Stimulated activated CD4-positive, alpha-beta T cell treated with anti-CD3 and anti-CD28 coated beads, Interleukin-2, amount 100 ng/mL, for 4 hours (primary cell): Measurements from ENCODE around the gene TMEM178B.

Experiments
- DNase-seq: peaks from one replicate; pipeline ENCODE4 v3.0.0-alpha.2; 2020; ENCODE audit warnings: low read depth

Gene TMEM178B

DNA sequence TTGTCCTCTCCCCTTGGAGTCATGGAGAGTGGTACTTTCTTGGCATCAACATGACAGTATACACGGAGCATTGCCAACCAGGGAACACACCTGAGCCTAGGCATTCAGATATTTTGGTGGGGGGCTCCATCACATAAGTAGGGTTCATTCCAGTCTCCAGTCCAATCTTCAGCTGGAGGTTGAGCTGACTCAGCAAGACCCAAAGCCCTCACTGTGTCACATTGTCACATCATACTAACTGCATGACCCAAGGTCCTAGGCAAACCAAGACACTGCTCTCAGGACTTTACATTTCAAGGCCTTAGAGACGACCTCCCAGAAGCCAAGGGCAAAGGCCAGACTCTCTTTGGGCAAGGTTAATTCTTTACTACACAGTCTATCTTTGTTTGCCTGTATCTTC, 190.1 kb downstream of the TMEM178B start:
- no peak for DNase-seq

DNA sequence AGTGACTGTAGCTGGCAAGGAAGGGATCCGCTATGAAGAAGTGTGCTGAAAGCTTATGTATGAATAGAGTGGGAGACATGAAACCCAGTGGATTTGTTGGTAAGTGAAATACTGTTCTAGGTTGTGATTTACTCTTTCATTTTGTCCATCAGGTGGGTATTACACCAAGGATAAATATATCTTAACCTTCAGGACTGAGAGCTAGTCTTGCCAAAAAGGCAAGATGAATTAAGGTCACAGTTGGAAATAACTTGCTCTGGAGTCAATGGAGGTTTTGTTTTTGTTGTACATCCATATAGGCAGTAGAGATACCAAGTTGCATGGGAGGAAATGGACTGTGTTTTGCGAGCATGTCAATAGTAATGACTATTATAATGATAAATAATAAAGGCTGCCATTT, 190.6 kb downstream of the TMEM178B start:
- DNase-seq: no peak

DNA sequence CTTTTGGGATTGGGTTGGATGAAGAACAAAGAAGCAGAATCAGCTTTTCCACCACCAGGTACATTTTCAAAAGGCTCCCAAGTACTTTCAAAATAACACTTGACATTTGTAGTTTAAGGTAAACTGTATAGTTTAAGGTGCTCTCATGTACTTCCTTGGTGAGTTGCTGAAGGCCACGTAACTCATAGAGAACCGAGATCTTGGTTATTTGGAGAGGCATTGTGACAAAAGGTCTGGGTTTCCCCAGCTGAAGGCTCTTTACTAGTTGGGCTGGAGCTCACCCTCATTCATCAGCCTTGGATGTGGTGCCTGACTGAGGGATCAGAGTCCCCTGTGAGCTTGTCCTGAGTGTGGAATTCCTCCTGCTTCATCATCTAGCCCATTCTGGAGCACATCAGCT, 191.8 kb downstream of the TMEM178B start:
- no peak for DNase-seq

DNA sequence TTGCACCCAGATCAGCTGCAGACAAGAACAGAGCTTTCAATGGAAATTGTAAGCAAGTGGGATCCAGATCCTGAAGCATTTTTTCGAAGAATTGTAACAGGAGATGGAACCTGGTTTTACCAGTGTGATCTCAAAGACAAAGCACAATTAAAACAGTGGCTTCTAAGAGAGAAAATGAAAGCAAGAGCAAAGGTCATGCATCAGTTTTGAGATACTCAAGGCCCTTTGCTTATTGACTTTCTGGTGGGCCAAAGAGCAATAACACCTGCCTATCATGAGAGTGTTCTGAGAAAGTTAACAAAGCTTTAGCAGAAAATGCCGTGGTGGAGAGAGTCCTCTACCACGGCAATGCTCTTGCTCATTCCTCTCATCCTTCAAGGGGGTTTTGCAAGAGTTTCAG, 194.8 kb downstream of the TMEM178B start:
- no peak for DNase-seq

DNA sequence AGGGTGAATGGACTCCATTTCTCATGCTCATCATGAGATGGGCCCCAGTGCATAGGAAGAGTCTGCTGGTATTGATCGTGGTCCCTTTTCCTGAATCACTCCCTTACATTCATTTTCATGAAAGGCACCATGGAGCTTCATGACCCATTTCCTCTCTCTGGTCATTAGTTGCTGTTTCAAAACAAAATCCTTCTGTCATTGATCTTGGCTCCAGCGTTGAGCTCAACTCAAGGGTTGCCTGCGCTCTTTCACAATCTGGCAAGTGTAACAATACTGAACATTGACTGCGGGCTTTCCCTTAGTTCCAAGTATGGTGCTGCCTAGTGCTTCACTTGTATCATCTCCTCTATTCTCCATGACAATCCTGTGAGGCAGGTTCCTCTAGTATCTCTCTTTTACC, 197.6 kb downstream of the TMEM178B start:
- no peak for DNase-seq

GRCh38 chr7:141272417-141272816, 198.6 kb downstream of the TMEM178B start:
- no peak for DNase-seq

DNA sequence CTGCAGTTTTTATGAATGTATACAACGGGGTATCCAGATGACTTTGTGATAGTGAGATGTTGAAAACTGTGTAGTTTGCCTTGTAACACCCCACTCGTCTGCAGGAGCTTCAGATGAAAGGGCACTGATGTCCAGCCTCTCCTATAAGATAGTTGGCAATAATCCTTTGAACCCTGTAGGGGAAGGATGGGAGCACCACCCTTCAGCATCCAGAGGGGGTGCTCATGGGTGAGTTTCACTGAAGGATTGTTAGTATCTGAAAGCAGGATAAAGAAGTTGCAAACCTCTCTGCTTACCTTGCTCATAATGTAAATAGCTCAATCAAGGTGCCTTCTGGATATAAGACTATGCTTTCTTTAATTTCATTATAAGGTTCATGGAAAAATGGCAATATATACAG, 201.5 kb downstream of the TMEM178B start:
- DNase-seq: no peak

DNA sequence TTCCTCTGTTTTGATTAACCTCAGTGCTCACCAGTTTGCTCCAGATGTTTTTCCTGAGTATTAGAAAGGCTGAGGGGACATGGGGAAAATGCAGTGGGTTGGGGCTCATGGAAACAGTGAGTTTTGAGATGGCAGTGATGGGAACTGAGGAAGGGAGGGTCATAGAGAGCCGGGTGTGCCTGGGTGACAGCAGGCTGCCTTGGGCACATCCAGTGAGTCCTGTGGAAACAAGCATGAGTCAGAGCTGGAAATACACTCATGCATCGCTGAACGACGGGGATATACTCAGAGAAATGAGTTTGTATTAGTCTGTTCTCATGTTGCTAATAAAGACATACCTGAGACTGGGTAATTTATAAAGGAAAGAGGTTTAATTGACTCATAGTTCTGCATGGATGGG, 202.2 kb downstream of the TMEM178B start:
- no peak for DNase-seq

- DNase-seq: no peak
Observed at GRCh38 chr7:141280100-141280499, 206.2 kb downstream of the TMEM178B start.

DNA sequence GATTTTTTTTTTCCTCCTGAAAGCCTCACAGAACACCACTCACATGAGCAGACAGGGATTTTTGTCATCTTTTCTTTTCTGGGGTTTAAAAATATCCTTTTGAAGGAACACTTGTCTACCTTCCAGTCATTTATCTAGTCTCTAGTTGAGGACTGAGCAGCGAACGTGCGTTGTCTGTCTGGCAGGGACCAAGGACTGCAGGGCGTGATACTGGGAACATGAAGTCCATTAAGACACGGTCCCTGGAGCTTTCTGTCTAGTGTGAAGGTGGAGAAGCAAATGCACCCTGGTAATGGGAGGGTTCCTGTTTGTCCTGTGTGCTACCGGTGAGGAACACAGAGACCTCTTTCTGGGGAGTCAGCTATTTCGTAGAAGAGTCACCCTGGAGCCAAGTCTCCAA, 207.4 kb downstream of the TMEM178B start:
- no peak for DNase-seq

GRCh38 chr7:141286522-141286921, 212.7 kb downstream of the TMEM178B start:
- no peak for DNase-seq

- DNase-seq: no peak
Observed at GRCh38 chr7:141287936-141288335, 214.1 kb downstream of the TMEM178B start.

- no peak for DNase-seq
Observed at GRCh38 chr7:141288626-141289025, 214.8 kb downstream of the TMEM178B start.

- no peak for DNase-seq
Observed at GRCh38 chr7:141290365-141290764, 216.5 kb downstream of the TMEM178B start.

GRCh38 chr7:141290973-141291372, 217.1 kb downstream of the TMEM178B start:
- DNase-seq: no peak

DNA sequence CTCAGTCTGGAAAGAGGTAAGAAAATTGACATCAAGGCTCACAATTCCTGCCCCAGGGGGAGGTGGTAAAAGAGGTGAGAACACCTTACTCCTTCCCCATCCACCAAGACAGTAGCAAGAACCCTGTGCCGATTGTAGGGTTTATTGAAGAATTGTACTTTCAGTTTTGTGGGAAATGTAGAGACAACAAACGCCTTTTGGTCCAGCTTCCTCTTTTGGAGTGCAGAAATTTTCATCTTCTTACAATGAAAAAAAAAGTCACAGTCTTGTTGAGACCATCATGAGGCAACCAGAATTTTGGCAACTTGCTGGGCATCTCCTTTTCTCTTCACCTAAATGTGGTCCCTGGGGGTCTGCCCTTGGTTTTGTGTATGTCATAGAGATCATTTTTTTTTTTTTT, 217.7 kb downstream of the TMEM178B start:
- no peak for DNase-seq

DNA sequence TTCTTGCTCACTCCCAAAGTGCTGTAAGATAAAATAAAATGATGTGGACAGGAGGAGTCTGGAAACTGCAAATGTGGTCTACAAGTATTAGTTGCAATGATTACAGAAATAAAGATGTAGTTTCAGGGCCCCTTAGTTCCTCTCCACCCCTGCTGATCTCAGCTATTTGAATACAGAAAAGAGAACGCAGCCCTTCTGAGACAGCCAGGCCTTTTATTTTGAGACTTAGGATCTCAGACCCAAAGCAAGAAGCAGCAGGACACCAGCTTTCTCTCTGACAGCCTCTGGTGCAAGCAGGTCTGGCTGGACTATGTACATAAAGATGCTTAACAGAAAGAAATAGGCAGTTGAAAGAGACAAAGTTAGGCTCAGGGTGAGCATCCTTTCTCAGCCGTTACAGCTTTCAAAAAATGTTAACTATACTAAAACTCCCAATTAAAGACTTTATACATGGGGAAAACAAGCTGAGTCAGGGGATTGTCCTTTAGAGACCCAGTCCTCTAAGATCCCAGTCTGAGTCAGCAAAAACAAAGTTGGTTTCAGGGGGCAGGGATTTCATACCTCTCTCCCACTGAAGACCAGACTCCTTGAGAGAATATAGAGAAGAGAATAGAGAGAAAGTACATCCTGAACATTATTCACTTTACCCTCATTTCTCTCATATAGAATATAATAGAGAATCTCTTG, 220.4 kb downstream of the TMEM178B start:
- no peak for DNase-seq

DNA sequence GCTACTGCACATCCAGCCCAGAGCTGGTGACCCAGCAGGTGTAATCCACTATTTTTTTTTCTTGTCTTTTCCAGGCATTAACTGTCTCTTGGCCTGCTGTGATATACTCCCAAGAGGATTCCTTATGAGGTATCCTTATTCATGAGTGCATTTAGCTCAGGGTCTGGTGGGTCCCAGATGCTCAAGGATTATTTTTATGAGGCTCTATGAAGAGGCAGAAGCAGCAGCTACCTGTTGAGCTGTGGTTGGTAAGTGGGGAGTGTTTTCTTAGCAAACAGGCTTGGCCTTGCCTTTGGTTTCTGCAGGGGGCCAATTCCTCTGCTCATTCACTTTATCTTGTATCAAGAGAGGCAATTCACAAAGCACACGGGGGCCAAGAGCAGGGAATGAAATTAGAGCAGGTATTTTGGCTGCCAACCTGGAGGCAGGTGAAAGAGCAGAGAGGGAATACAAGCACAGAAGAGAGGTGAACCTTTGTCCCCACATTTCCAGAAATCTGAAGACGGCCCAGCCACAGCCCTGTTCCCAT, 221.6 kb downstream of the TMEM178B start:
- no peak for DNase-seq

GRCh38 chr7:141300816-141301215, 227.0 kb downstream of the TMEM178B start:
- DNase-seq: no peak

DNA sequence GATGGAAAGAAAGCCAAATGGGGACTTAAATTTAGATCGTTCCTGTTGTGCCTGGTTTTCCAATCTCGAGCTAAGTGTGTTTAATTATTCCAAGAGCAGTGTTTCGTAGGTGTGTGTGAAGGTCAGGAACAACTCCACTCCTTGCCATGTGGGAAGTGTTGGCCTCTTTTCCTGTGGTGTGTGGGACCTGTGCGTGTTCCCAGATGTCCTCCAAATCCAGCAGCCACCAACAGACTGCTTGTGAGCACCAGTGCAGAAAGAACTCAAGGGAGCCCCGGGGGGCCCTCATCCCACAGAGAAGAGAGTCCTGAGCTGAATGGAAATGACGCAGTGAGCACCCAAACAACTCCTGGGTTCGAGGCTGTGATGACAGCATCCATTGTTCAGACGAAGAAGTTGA, 227.7 kb downstream of the TMEM178B start:
- no peak for DNase-seq

GRCh38 chr7:141302617-141303016, 228.8 kb downstream of the TMEM178B start:
- no peak for DNase-seq

DNA sequence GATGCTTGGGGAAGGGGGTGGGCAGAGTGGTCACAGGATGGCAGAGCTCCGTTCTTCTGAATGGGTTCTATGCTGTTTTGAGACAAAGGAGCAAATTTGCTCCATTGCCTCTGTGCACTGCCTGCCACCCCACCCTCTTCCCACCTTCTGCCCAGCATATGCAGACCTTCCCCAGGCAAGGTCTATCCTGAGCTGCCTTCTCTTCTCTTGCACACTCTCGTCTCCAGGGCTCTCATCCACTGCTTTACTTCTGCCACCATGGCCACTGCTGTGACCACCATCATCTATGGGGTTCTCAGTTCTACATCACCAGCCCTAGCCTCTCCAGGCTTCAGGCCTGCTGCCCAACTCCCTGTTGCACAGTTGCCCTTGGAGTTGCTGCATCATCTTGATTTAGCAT, 230.4 kb downstream of the TMEM178B start:
- DNase-seq: no peak

DNA sequence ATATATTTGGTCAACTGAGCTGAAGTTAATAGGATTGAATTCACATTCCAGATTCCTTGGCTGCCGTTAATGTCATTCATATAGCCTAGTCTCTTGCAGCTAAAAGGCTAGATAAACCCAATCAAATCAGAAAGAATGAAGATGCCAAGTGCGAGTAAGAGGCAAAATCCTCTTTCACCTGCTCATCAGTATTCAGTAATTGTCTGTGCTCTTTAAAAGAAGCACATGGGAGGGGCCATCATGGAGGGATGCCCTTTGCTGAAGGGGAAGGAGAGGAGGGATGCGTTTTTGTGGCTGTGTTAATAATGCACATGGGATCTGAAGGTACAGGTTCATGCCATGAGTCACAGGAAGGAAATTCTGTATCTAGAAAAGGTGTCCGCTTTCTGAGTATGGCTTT, 232.2 kb downstream of the TMEM178B start:
- DNase-seq: no peak

DNA sequence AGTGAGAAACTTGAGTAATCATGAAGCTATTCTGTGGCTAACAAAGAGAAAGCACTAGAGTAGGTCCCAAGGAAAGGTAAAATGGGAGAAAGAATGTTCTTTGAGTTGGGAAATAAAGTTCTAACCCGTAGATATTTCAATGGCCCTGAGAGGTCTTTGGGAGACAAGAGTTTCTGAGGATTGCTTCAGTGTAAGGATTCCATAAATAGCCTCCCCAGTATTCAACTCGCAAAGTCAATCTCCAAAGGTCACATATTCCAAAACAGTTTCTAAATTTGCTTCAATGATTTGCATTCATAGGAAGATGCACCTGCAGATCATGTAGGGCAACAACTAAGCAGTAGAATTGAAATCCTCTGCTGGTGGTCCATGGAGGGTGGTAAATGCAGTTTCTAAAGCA, 238.5 kb downstream of the TMEM178B start:
- no peak for DNase-seq
